BJ (cell line): ENCODE measurements around the gene MRPS26. TPM values are rescaled to one million over a fixed set of nuclear protein-coding genes. Genes with fewer than 3 reads are reported as not detected.
"Not testable (repeated sequence)": the region's sequence is repeated elsewhere in the genome, so short reads cannot be mapped to it uniquely, and the experiment has no call there.

Experiments used
- CTCF ChIA-PET: fragments of 350-600 bp; formaldehyde crosslinking; extraction: SDS; loops from one replicate; lab custom pipeline; 2021; ENCODE audit warnings: antibody characterized with exemption, inconsistent platforms; lab: Yijun Ruan, JAX
- POLR2A ChIA-PET: fragments of 300-600 bp; sonication (Branson Sonifier 250); formaldehyde crosslinking; extraction: SDS; loops from one replicate; lab custom pipeline; 2021; ENCODE audit warnings: antibody characterized with exemption; lab: Charles Lee
- DNase-seq: peaks from one replicate; pipeline ENCODE4 v3.0.0-alpha.2; 2011; ENCODE audit warnings: low read depth
- H3K27me3 ChIP-seq: 2 replicates; pipeline ENCODE4 v1.6.0; 2011; ENCODE audit warnings: low read length; ENCODE audit not compliant: control insufficient read depth, insufficient read depth
- H3K36me3 ChIP-seq: 2 replicates; pipeline ENCODE4 v1.5.1; 2011; ENCODE audit warnings: low read length; ENCODE audit not compliant: control insufficient read depth, insufficient read depth
- H3K4me3 ChIP-seq: 2 replicates; pipeline ENCODE4 v1.5.1; 2011; ENCODE audit warnings: low read depth, mild to moderate bottlenecking, control low read depth, low read length
- polyA plus RNA-seq: library from polyadenylated mRNA; depleted of rRNA; stranded (reverse); fragments of >200 nt; gene quantifications from 2 replicates; pipeline ENCODE4 v1.2.3, GENCODE V29; 2011
- TF ChIP-seq, protein P1 (sequence below): IDR thresholded peaks from 2 replicates; pipeline ENCODE4 v1.5.1; 2011; ENCODE audit warnings: low read depth, mild to moderate bottlenecking, control low read depth, inconsistent platforms, low read length, moderate library complexity; ENCODE audit not compliant: insufficient read depth

The MRPS26 gene
- polyA plus RNA-seq, 1 experiment: 37.2 TPM

DNA sequence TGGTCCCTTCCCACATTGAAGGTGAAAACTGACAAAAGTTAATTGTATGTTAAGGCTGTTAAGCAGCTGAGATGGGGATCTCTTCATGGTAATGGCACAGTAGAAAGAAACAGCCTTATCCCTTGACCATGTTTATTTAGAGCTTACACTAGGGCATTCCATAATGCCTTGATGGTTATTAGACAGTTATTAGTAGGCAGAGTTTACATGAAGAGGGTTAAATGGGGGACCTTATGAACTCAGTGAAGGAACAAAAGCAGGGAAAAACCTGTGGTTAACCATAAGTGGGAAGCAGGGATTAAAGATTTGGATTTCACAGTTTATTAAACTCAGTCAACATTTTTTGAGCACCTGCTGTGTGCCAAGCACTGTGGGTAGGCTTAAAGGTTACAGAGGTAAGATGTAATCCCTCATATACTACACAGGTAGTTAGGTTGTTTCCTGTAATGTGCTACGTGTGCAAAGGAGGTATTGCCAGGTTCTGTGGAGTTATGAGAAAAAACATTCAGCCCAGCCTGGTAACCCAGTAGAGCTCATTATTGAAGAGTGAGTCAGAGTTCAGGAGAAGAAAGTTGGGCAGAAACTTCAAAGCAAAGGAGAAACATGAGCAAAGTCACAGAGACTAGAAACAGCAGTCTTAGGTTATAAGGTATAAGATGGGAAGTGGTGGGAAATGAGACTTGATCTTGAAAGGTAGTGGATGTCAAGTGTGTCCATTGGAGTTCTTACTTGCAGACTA, 34.7 kb upstream of the MRPS26 start:
- Histone ChIP-seq H3K27me3 (no peaks in the 10 kb centered on the region), H3K36me3 (peaks cover 3% of the 10 kb centered on the region), H3K4me3 (no peak overlapping the region)
- DNase-seq: no peak
- CTCF ChIA-PET: interaction anchor here (0.6 to 1.8 kb wide), 5 partner anchors 10 to 255 kb away, joined by 3 to 7 read pairs (median 3); no protein-coding TSS in a partner anchor
- TF ChIP-seq, protein P1, sequence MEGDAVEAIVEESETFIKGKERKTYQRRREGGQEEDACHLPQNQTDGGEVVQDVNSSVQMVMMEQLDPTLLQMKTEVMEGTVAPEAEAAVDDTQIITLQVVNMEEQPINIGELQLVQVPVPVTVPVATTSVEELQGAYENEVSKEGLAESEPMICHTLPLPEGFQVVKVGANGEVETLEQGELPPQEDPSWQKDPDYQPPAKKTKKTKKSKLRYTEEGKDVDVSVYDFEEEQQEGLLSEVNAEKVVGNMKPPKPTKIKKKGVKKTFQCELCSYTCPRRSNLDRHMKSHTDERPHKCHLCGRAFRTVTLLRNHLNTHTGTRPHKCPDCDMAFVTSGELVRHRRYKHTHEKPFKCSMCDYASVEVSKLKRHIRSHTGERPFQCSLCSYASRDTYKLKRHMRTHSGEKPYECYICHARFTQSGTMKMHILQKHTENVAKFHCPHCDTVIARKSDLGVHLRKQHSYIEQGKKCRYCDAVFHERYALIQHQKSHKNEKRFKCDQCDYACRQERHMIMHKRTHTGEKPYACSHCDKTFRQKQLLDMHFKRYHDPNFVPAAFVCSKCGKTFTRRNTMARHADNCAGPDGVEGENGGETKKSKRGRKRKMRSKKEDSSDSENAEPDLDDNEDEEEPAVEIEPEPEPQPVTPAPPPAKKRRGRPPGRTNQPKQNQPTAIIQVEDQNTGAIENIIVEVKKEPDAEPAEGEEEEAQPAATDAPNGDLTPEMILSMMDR: no peak
- POLR2A ChIA-PET: interaction anchor here (0.6 kb wide), 1 partner anchor 104 kb away, joined by 4 read pairs; no protein-coding TSS in a partner anchor

DNA sequence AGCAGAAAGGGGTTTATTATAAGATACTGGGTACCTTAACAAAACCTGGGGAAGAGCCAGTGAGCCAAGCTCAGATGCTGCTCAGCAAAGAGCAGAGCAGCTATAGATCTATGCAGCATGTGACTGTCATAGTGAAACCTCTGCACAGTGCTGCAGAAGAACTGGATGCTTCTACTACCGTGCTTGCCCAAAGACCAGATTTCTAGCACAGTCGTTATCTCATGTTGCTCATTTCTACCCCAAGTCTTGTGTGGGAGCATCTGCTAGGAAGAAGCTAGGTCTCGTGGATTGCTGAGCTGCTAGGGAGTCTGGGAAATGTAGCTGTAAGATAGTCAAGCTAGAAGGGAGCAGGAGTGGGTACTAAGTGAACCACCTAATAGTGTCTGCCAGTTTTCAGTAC, 34.1 kb upstream of the MRPS26 start:
- Histone ChIP-seq H3K4me3 (no peak overlapping the region), H3K27me3 (no peaks in the 10 kb centered on the region), H3K36me3 (peaks cover 2% of the 10 kb centered on the region)
- CTCF ChIA-PET: interaction anchor here (0.5 to 1.8 kb wide), 6 partner anchors 11 to 323 kb away, joined by 3 to 7 read pairs (median 3); no protein-coding TSS in a partner anchor
- no peak for DNase-seq
- POLR2A ChIA-PET: interaction anchor here (0.6 kb wide), 1 partner anchor 104 kb away, joined by 4 read pairs; no protein-coding TSS in a partner anchor
- TF ChIP-seq, protein P1: no peak

DNA sequence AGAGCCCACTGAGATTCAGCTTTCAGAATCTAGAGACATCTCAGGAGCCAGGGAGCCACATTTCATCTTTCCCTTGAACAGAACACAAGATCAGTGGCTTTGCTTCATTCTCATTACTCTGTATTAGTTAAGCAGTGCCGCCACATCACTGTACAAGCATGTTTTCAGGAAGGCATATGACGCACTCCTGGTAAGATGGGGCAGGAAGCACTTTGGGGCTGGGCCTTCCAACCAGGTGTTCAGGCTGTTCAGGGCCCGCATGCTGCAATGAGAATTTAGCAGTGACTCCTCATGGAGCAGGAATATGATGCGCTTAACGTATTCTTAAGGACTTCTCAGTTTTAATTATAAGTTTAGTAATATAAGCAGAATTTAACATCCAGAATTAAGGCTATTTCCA, 32.1 kb upstream of the MRPS26 start:
- DNase-seq: no peak
- peaks cover 1% of the 10 kb centered on the region; the same call in 1 of the 2 replicates for H3K36me3 ChIP-seq
- no peaks in the 10 kb centered on the region for H3K27me3 ChIP-seq
- no peak overlapping the region for H3K4me3 ChIP-seq
- ChIA-PET POLR2A (no interaction called here), CTCF (interaction anchor here (1.8 kb wide), 2 partner anchors 13 to 260 kb away, joined by 4 to 9 read pairs; no protein-coding TSS in a partner anchor)
- TF ChIP-seq, protein P1: no peak

DNA sequence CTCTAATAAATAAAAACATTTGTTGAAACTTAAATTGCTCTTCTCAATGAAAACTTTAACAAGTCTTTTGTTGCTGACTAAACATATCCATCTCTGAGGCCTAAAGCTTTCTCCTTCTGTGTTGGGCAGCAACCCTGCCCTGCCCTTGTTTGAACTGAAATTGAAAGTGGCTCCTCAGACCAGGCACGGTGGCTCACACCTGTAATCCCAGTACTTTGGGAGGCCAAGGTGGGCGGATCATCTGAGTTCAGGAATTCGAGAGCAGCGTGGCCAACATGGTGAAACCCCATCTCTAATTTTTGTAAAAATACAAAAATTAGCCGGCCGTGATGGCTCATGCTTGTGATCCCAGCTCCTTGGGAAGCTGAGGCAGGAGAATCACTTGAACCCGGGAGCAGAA, 31.7 kb upstream of the MRPS26 start:
- TF ChIP-seq, protein P1: no peak
- no peak for DNase-seq
- no peaks in the 10 kb centered on the region; the same call in 1 of the 2 replicates for H3K36me3 ChIP-seq
- no peak overlapping the region for H3K4me3 ChIP-seq
- CTCF ChIA-PET: interaction anchor here (1.8 kb wide), 2 partner anchors 13 to 261 kb away, joined by 4 to 9 read pairs; no protein-coding TSS in a partner anchor
- POLR2A ChIA-PET: no interaction called here
- no peaks in the 10 kb centered on the region for H3K27me3 ChIP-seq

DNA sequence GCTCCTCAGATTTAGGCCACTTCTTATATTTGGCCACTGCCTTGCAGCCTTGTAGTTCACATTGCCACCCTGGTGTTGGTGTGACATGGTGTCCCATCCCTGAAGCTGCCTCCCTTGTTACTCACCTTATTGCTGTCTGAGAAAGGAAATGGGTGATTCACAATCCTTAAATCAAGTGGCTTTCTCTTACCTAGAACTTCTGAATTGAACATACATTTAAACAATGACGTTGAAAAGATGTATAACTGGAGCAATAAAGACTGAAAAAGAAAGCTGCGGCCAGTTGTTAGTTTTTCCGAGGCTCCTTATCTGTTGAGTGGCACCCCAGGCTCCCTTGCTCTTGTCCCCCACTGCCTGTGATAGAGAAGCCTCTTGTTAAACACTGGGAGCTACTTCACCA, 31.2 kb upstream of the MRPS26 start:
- CTCF ChIA-PET: interaction anchor here (1.8 kb wide), 1 partner anchor 261 kb away, joined by 4 read pairs; no protein-coding TSS in a partner anchor
- no peak for DNase-seq
- TF ChIP-seq, protein P1: no peak
- H3K36me3 ChIP-seq: no peaks in the 10 kb centered on the region
- POLR2A ChIA-PET: no interaction called here
- H3K27me3 ChIP-seq: no peaks in the 10 kb centered on the region
- no peak overlapping the region for H3K4me3 ChIP-seq

DNA sequence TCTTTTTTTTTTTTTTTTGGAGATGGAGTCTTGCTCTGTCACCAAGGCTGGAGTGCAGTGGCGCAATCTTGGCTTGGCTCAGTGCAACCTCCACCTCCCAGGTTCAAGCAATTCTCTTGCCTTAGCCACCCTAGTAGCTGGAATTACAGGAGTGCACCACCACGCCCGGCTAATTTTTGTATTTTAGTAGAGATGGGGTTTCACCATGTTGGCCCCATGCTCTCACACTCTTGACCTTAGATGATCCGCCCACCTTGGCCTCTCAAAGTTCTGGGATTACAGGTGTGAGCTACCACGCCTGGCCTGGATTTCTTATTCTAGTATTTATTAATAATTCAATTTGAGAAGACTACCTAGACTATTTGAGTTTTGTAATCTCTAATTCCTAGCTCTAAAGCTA, 30.6 kb upstream of the MRPS26 start:
- CTCF ChIA-PET: interaction anchor here (0.8 to 1.8 kb wide), 3 partner anchors 253 to 262 kb away, joined by 3 to 4 read pairs (median 3); no protein-coding TSS in a partner anchor
- H3K27me3 ChIP-seq, H3K4me3 ChIP-seq, DNase-seq, POLR2A ChIA-PET, H3K36me3 ChIP-seq: not testable (repeated sequence)
